Endometrial microvascular endothelial cells (primary cell): ENCODE measurements around the gene ACBD3. TPM values are rescaled to one million over a fixed set of nuclear protein-coding genes. Genes with fewer than 3 reads are reported as not detected.

Source experiments
- in situ Hi-C: cut with HindIII; loops from 2 replicates; pipeline ENCODE4 v1.10.0; 2017; ENCODE audit warnings: low sequenced_read_pairs, low pct_unique_long_range_greater_than_20kb; ENCODE audit errors: inconsistent ontology term
- total RNA-seq: library from RNA; depleted of rRNA; stranded (reverse); fragments of >200 nt; gene quantifications from one replicate; pipeline ENCODE4 v1.2.3, GENCODE V29; 2015; ENCODE audit errors: inconsistent ontology term

ACBD3 gene
- total RNA-seq, 1 donor from 2014 or later = 29.5 TPM

- in situ Hi-C loops = no loop called here
These were observed 65.4 kb downstream of the ACBD3 start for GRCh38 chr1:226121049-226121586.

GRCh38 chr1:226120398-226120797, 66.1 kb downstream of the ACBD3 start:
- in situ Hi-C loops = no loop called here

- in situ Hi-C loops = no loop called here
These were observed 67.4 kb downstream of the ACBD3 start for GRCh38 chr1:226119169-226119568.

- in situ Hi-C loops = no loop called here
These were observed 68.2 kb downstream of the ACBD3 start for GRCh38 chr1:226118357-226118756.

- in situ Hi-C loops = no loop called here
These were observed 69.2 kb downstream of the ACBD3 start for GRCh38 chr1:226117330-226117729.

GRCh38 chr1:226116673-226117072, 69.9 kb downstream of the ACBD3 start:
- in situ Hi-C loops = no loop called here

DNA sequence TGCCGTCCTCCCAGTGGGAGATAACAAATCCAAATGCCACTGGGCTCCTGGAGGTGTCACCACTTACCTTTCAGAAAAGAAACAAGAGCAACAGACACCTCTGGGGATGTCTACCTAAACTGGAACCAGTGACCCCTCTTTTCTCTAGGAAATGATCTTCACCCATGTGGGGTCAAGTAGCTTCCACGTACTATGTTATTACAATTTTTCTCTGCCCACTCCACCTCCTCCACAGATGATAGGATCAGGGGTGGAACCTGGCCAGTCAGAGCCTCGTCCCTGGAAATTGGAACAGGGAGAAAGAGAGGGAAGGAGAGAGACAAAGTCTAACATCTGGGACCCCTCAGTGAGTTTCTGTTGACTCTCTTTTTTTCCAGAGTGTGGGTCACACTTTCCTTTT, 73.9 kb downstream of the ACBD3 start:
- in situ Hi-C loops = no loop called here

GRCh38 chr1:226111883-226112261, 74.7 kb downstream of the ACBD3 start:
- in situ Hi-C loops = no loop called here

DNA sequence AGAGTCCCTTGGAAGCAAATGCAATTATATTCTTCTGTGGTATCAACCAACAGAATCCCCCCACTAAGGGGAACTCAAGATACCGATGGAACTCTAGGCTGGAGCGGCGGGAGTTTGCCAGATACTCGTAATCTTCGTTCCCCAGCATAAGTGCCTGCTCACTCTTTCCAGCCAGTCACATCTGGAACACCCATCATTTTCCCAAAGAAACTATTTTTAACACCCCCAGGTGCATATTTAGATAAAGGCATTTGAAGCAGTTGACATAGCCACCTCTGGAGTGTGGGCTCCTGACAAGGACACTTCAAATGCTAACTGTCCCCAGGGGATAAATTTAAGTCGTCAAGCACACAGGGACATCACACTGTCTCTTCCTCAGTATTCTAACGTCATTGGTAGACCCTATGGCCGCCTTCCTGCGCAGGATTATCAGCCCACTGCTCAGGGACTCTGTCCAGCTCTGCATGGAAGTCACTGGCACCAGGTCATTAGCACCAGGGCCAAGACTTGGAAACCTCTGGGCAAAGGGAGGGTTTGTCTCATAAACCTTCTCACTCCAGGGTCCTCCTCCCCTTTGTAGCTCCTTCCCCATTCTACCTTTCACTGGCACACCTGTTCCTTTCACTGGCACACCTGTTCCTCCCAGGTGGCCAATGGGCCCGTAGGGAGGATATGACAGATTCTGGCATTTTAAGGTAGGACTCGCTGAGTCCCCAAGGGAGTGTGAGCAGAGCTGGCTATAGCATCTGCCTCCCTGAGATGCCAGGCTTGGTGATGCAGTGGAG, 75.3 kb downstream of the ACBD3 start:
- in situ Hi-C loops = no loop called here

DNA sequence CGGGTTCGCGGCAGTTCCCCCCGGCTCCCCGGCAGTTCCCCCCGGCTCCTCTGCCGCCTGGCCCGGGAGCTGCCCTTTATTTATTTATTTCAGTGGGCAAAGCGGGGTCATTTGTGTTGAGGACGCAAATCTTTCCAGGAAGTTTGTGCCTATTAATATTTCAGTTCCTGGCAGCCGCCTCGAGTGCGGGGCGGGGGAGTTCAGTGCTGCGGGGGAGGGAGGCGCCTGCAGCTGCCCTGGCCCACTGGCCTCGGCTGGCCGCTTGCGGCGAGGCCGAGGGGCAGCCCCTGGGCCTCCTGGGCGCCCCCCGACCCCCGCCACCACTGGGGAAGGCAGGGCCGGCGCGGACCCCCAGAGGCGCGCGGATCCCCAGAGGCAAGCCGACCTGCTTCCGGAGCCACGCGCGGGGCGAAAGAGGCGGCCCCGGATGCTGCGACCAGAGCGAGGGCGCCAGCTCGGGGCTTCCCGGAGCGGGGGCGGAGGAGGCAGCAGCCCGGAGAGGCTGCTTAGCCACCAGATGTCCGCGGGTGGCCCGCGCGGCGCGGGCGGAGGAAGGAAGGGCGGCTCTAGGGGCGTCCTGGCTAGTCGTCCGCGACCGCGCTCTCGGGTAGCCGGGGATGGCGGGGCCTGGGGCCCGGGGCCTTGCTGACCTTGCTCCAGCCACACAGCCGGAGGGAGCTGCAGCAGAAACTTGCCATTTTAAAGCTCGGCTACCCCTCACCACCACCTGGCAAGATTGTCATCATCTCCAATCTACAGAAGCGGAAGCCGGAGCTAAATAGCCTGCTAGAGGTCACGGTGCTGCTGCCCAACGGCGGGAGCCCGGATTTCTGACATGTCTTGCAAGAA, 76.1 kb downstream of the ACBD3 start:
- in situ Hi-C loops = no loop called here

DNA sequence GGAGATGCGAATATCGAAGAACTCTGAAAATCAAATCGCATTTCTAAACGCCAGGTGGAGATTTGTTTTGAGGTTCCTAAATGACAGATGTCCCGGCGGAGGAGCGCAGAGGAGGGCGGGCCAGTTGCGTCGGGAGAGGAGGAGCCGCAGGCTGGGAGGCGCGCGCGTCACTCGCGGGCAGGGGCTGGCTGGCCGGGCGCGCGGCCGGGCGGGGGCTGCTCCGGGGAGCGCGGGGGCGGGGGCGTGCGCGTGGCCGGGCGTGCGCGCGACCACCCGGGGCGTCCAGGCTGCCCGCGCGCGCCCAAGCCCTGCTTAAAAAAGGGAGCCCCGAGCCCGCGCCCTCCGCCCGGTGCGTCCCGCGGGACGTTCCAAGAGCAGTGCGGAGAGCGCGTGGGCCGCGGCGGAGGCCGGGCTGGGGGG, 76.7 kb downstream of the ACBD3 start:
- in situ Hi-C loops = no loop called here

- in situ Hi-C loops = no loop called here
These were observed 77.4 kb downstream of the ACBD3 start for GRCh38 chr1:226108935-226109828.

DNA sequence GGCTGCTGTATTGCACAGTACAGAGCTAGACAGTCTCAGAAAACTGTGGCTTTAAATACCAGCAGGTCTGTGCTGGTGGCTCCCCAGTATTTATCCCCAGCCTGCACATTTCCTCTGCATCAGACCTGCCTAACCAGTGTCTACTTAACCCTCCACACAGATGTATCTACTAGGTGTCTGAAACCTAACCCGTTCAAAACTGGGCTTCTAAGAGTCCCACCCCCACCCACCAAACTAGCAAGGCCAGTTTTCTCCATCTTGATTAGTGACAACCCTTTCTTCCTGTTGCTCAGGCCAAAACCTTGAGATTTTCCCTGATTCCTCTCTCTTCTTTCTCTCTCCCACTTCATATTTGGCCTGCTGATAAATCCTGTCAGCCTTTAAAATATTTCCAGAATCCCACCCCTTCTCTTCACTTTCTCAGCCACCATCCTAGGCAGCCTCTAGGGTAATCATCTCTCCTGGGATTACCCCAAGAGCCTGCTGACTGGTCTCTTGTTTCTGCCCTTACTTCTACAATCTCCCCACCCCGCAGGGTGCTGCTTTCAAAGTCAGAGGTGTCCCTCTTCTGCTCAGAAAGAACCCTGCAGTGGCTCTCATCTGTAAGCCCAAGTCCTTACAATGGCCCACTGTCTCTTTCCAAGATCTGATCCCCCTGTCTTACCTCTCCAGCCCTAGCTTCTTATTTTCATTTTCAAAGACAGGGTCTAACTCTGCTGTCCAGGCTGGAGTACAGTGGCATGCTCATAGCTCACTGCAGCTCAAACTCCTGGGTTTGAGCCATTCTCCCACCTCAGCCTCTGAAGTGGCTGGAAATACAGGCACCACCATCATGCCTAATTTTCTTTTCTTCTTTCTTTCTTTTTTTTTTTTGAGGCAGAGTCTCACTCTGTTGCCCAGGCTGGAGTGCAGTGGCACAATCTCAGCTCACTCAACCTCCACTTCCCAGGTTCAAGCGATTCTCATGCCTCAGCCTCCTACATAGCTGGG, 78.8 kb downstream of the ACBD3 start:
- in situ Hi-C loops = no loop called here

DNA sequence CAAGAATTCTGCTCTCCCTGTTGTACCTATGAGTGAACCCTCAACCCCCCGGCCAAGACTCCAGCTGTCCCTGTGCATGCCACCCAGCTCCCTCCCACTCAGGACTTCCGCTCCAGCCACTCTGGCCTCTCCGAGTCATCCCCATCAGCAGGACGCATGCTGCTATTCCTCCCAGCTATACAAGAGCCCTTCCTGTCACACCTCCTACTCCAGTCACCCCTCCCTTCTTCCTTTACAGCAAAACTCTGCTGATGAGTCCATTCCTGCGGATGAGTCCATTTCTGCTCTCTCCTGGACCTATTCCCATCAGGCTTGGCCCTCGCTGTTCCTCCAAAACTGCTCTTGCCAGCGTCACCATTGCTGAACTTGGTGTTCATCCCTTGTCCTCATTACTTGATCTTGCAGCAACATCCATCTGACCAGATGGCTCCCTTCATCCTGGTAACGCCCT, 81.8 kb downstream of the ACBD3 start:
- in situ Hi-C loops = no loop called here

GRCh38 chr1:226100436-226101391, 85.8 kb downstream of the ACBD3 start:
- in situ Hi-C loops = no loop called here
